Neural crest cell (in vitro differentiated cells): Measurements from ENCODE around the gene MAP4K5. TPM values are rescaled to one million over a fixed set of nuclear protein-coding genes. Genes with fewer than 3 reads are reported as not detected.

Experiments
- DNase-seq: peaks from one replicate; pipeline ENCODE4 v3.0.0; 2021; ENCODE audit warnings: low read depth, mixed read lengths, low spot score
- H3K27ac Mint-ChIP-seq: one replicate; pipeline ENCODE4 v1.8.0; 2021; ENCODE audit warnings: mild to moderate bottlenecking, mixed read lengths; ENCODE audit not compliant: unreplicated experiment
- H3K27me3 Mint-ChIP-seq: 2 replicates; pipeline ENCODE4 v1.8.0; 2021; ENCODE audit warnings: low read depth, mild to moderate bottlenecking, mixed read lengths
- H3K36me3 Mint-ChIP-seq: 2 replicates; pipeline ENCODE4 v1.8.0; 2021; ENCODE audit warnings: low read depth, mild to moderate bottlenecking, mixed read lengths
- H3K4me1 Mint-ChIP-seq: 2 replicates; pipeline ENCODE4 v1.8.0; 2021; ENCODE audit warnings: mixed read lengths
- H3K4me3 Mint-ChIP-seq: one replicate; pipeline ENCODE4 v1.8.0; 2021; ENCODE audit warnings: mild to moderate bottlenecking, mixed read lengths
- H3K9me3 Mint-ChIP-seq: 2 replicates; pipeline ENCODE4 v1.8.0; 2021; ENCODE audit warnings: mixed read lengths
- CTCF ChIP-seq: fragments of 200-600 bp; sonication (generic); conservative IDR thresholded peaks from 2 replicates; pipeline ENCODE4 v1.5.0; 2021; ENCODE audit warnings: antibody characterized with exemption, mild to moderate bottlenecking
- total RNA-seq: library from RNA; stranded (reverse); gene quantifications from 2 replicates; pipeline ENCODE4 v1.2.1, GENCODE V29; 2021

The MAP4K5 gene
- total RNA-seq, 1 donor from 2014 or later: 67.9 TPM

- H3K27ac Mint-ChIP-seq: peak overlapping the region; percentile 98
These were observed 521 bp downstream of the MAP4K5 start for GRCh38 chr14:50531595-50532501.

GRCh38 chr14:50530794-50531365 is 1.5 kb downstream of the MAP4K5 start:
- Mint-ChIP-seq H3K36me3 (no peaks in the 10 kb centered on the region), H3K4me1 (peaks cover 53% of the 10 kb centered on the region), H3K27me3 (no peaks in the 10 kb centered on the region), H3K9me3 (no peaks in the 10 kb centered on the region), H3K27ac (peak overlapping the region; percentile 17), H3K4me3 (peak overlapping the region; percentile 95)
- no peak for DNase-seq
- TF ChIP-seq CTCF: no peak

More at GRCh38 chr14:50531595-50532501, 521 bp downstream of the MAP4K5 start:
- peaks cover 3% of the 10 kb centered on the region for H3K9me3 Mint-ChIP-seq
- H3K36me3 Mint-ChIP-seq: peaks cover 3% of the 10 kb centered on the region
- peak overlapping the region; percentile 95 for H3K4me3 Mint-ChIP-seq
- DNase-seq: peak; percentile 46
- TF ChIP-seq CTCF: no peak
- H3K4me1 Mint-ChIP-seq: peaks cover 50% of the 10 kb centered on the region
- no peaks in the 10 kb centered on the region for H3K27me3 Mint-ChIP-seq

GRCh38 chr14:50530358-50530757 is 2.0 kb downstream of the MAP4K5 start:
- no peaks in the 10 kb centered on the region for H3K9me3 Mint-ChIP-seq
- no peaks in the 10 kb centered on the region for H3K27me3 Mint-ChIP-seq
- DNase-seq: no peak
- H3K36me3 Mint-ChIP-seq: no peaks in the 10 kb centered on the region
- no peak for TF ChIP-seq CTCF
- H3K27ac Mint-ChIP-seq: peak overlapping the region; percentile 17
- peaks cover 53% of the 10 kb centered on the region for H3K4me1 Mint-ChIP-seq
- H3K4me3 Mint-ChIP-seq: peak overlapping the region; percentile 95

GRCh38 chr14:50529288-50530179 is 2.8 kb downstream of the MAP4K5 start:
- Mint-ChIP-seq H3K4me3 (peak overlapping the region; percentile 95), H3K27ac (peak overlapping the region; percentile 6), H3K27me3 (no peaks in the 10 kb centered on the region), H3K4me1 (peaks cover 53% of the 10 kb centered on the region), H3K36me3 (peaks cover 4% of the 10 kb centered on the region), H3K9me3 (no peaks in the 10 kb centered on the region)
- DNase-seq: no peak
- TF ChIP-seq CTCF: no peak

GRCh38 chr14:50528000-50528399 is 4.4 kb downstream of the MAP4K5 start:
- Mint-ChIP-seq H3K36me3 (peaks cover 11% of the 10 kb centered on the region), H3K4me1 (peaks cover 57% of the 10 kb centered on the region)

More at GRCh38 chr14:50528000-50528399, 4.4 kb downstream of the MAP4K5 start:
- H3K4me3 Mint-ChIP-seq: peak overlapping the region; percentile 95
- TF ChIP-seq CTCF: no peak
- no peak overlapping the region for H3K27ac Mint-ChIP-seq
- no peaks in the 10 kb centered on the region for H3K27me3 Mint-ChIP-seq
- H3K9me3 Mint-ChIP-seq: no peaks in the 10 kb centered on the region
- DNase-seq: no peak
